ENCODE results near the gene UQCC2. TPM values are rescaled to one million over a fixed set of nuclear protein-coding genes. Genes with fewer than 3 reads are reported as not detected.

The UQCC2 gene
- total and polyA plus RNA-seq, 2 donors (not counting 1 experiment from before 2014, with no cell fraction given) = 13.2 to 16.6 TPM

- DNase-seq = no peak
- H3K4me2 ChIP-seq (replicated peaks; ENCODE audit: low read depth, low read length, poor library complexity, severe bottlenecking) = no peak overlapping the region
- ChIA-PET POLR2A (no interaction called here), CTCF (interaction anchor here (0.8 to 1.2 kb wide), 3 partner anchors 14 to 96 kb away, joined by 3 to 4 read pairs (median 4); no protein-coding TSS in a partner anchor)
- intact Hi-C loops (cut with micrococcal nuclease) = no loop called here
- H4K20me1 ChIP-seq (ENCODE audit: control insufficient read depth, insufficient read depth, low read length, poor library complexity, severe bottlenecking) = no peaks in the 10 kb centered on the region
- no peak overlapping the region for H2AFZ ChIP-seq (ENCODE audit: insufficient read depth, low read depth, low read length, poor library complexity, severe bottlenecking)
- no peaks in the 10 kb centered on the region for H3K4me1 ChIP-seq (ENCODE audit: control insufficient read depth in 2 of 2, insufficient read depth in 2 of 2, low read length in 2 of 2)
- Mint-ChIP-seq H3K27ac (peak overlapping the region; percentile 50), H3K9me3 (ENCODE audit: insufficient read depth) (no peaks in the 10 kb centered on the region), H3K4me1 (no peaks in the 10 kb centered on the region), H3K27me3 (no peaks in the 10 kb centered on the region), H3K4me3 (no peak overlapping the region)
- no peaks in the 10 kb centered on the region for H3K27me3 ChIP-seq (replicated peaks in 1 of 4; ENCODE audit: control extremely low read depth in 1 of 4, control insufficient read depth in 3 of 4, insufficient read depth in 4 of 4, low read length in 3 of 4)
- H3K27ac ChIP-seq (ENCODE audit: low read length in 2 of 2) = no peak overlapping the region
- H3K4me3 ChIP-seq (ENCODE audit: control extremely low read depth in 1 of 5, extremely low read depth in 1 of 5, insufficient read depth in 1 of 5, low read depth in 2 of 5, low read length in 4 of 5) = no peak overlapping the region
- TF ChIP-seq EZH2 (IDR thresholded peaks at IDR 0.05; ENCODE audit: borderline replicate concordance, insufficient read depth, low read depth, low read length, poor library complexity, severe bottlenecking) (no peak), CTCF (IDR thresholded peaks at IDR 0.05) (no peak)
- peaks cover 0 to 82% of the 10 kb centered on the region in 2 experiments for H3K36me3 ChIP-seq (replicated peaks in 1 of 2; ENCODE audit: control extremely low read depth in 1 of 2, control insufficient read depth in 1 of 2, extremely low read depth in 1 of 2, insufficient read depth in 2 of 2, low read length in 1 of 2)
- ATAC-seq (ENCODE audit: low read depth) = no peak
- H3K9ac ChIP-seq (ENCODE audit: low read length) = no peak overlapping the region
- WGBS (ENCODE audit: insufficient coverage) = 89% methylated on average over 6 of the region's 6 CpGs
- H3K9me3 ChIP-seq (ENCODE audit: control extremely low read depth in 1 of 3, control insufficient read depth in 2 of 3, insufficient read depth in 1 of 3, low read length in 2 of 3) = no peaks in the 10 kb centered on the region
- H3K79me2 ChIP-seq (ENCODE audit: control insufficient read depth, insufficient read depth, low read length) = no peaks in the 10 kb centered on the region
Observed at GRCh38 chr6:33686225-33686924, 25.1 kb downstream of the UQCC2 start.

GRCh38 chr6:33685411-33686224, 25.9 kb downstream of the UQCC2 start:
- CTCF ChIA-PET = interaction anchor here (0.8 to 1.2 kb wide), 2 partner anchors 15 to 96 kb away, joined by 3 to 4 read pairs; no protein-coding TSS in a partner anchor
- peaks cover 0 to 80% of the 10 kb centered on the region in 2 experiments for H3K36me3 ChIP-seq (replicated peaks in 1 of 2; ENCODE audit: control extremely low read depth in 1 of 2, control insufficient read depth in 1 of 2, extremely low read depth in 1 of 2, insufficient read depth in 2 of 2, low read length in 1 of 2)
- Mint-ChIP-seq H3K27ac (no peak overlapping the region), H3K9me3 (ENCODE audit: insufficient read depth) (no peaks in the 10 kb centered on the region), H3K27me3 (no peaks in the 10 kb centered on the region), H3K4me3 (no peak overlapping the region), H3K4me1 (no peaks in the 10 kb centered on the region)
- POLR2A ChIA-PET = no interaction called here
- TF ChIP-seq EZH2 (IDR thresholded peaks at IDR 0.05; ENCODE audit: borderline replicate concordance, insufficient read depth, low read depth, low read length, poor library complexity, severe bottlenecking) = no peak
- no peak for TF ChIP-seq CTCF (IDR thresholded peaks at IDR 0.05)
- DNase-seq (no peak), ATAC-seq (ENCODE audit: low read depth) (no peak)
- no peaks in the 10 kb centered on the region for H3K9me3 ChIP-seq (ENCODE audit: control extremely low read depth in 1 of 3, control insufficient read depth in 2 of 3, insufficient read depth in 1 of 3, low read length in 2 of 3)
- no peak overlapping the region for H3K9ac ChIP-seq (ENCODE audit: low read length)
- H2AFZ ChIP-seq (ENCODE audit: insufficient read depth, low read depth, low read length, poor library complexity, severe bottlenecking) = no peak overlapping the region
- no peaks in the 10 kb centered on the region for H4K20me1 ChIP-seq (ENCODE audit: control insufficient read depth, insufficient read depth, low read length, poor library complexity, severe bottlenecking)
- no peaks in the 10 kb centered on the region for H3K79me2 ChIP-seq (ENCODE audit: control insufficient read depth, insufficient read depth, low read length)
- WGBS (ENCODE audit: insufficient coverage) = 96% methylated on average over 38 of the region's 38 CpGs
- no peak overlapping the region for H3K27ac ChIP-seq (ENCODE audit: low read length in 2 of 2)
- H3K27me3 ChIP-seq (replicated peaks in 1 of 4; ENCODE audit: control extremely low read depth in 1 of 4, control insufficient read depth in 3 of 4, insufficient read depth in 4 of 4, low read length in 3 of 4) = no peaks in the 10 kb centered on the region
- intact Hi-C loops (cut with micrococcal nuclease) = no loop called here
- no peak overlapping the region for H3K4me3 ChIP-seq (ENCODE audit: control extremely low read depth in 1 of 5, extremely low read depth in 1 of 5, insufficient read depth in 1 of 5, low read depth in 2 of 5, low read length in 4 of 5)
- H3K4me1 ChIP-seq (ENCODE audit: control insufficient read depth in 2 of 2, insufficient read depth in 2 of 2, low read length in 2 of 2) = no peaks in the 10 kb centered on the region
- H3K4me2 ChIP-seq (replicated peaks; ENCODE audit: low read depth, low read length, poor library complexity, severe bottlenecking) = no peak overlapping the region

Data from B cell (primary cell).